HepG2 (cell line): ENCODE measurements around the gene KISS1. TPM values are rescaled to one million over a fixed set of nuclear protein-coding genes. Genes with fewer than 3 reads are reported as not detected.

Experiments used
- ATAC-seq: fragments of 200-7000 bp; cut with Tn5 transposase; 3 replicates; pipeline ENCODE4 v1.9.1; 2020; ENCODE audit warnings: mild to moderate bottlenecking, moderate library complexity
- BruUV-seq: library from RNA; stranded (reverse); fragments of 400-500 nt; replicated peaks from 2 replicates; lab custom pipeline; 2021; lab: Mats Ljungman, UMichigan
- CTCF ChIA-PET: fragments of 300-600 bp; formaldehyde crosslinking; extraction: SDS; loops from one replicate; lab custom pipeline; 2021; ENCODE audit warnings: low total read pairs, inconsistent platforms, low intra/inter-chr PET ratio; lab: Yijun Ruan, JAX
- POLR2A ChIA-PET: fragments of 350-600 bp; sonication (Branson Sonifier 250); formaldehyde crosslinking; loops from one replicate; lab custom pipeline; 2020; ENCODE audit warnings: antibody characterized with exemption, inconsistent platforms; lab: Yijun Ruan, JAX
- DNase-seq: peaks from one replicate; pipeline ENCODE4 v3.0.0-alpha.2; 2015; ENCODE audit warnings: low spot score
- FAIRE-seq: peaks from 3 replicates; lab custom pipeline; 2011; peaks lifted over from hg19 to GRCh38; lab: Jason Lieb, UNC
- H2AFZ ChIP-seq: one replicate; pipeline ENCODE4 v1.6.1; 2011; ENCODE audit warnings: low read length, inconsistent platforms
- H3K27ac ChIP-seq: fragments of 300-600 bp; 3 replicates; pipeline ENCODE4 v1.8.0; 2011; ENCODE audit warnings: mixed run types, mild to moderate bottlenecking, mixed read lengths, low read length, inconsistent platforms; ENCODE audit not compliant: insufficient read depth; ENCODE audit errors: extremely low read length
- H3K27me3 ChIP-seq, 2 experiments: fragments of 200-600 bp in 1 of 2; 2 replicates in 1 of 2; 3 replicates in 1 of 2; pipeline versions ENCODE4 v1.6.0 to v1.8.0; 2011; ENCODE audit warnings: low read length in 2 of 2, mild to moderate bottlenecking in 2 of 2, moderate library complexity in 2 of 2, inconsistent platforms in 1 of 2; ENCODE audit not compliant: insufficient read depth in 2 of 2, control insufficient read depth in 1 of 2
- H3K36me3 ChIP-seq, 2 experiments: fragments of 200-600 bp in 1 of 2; replicated peaks in 1 of 2; 2 replicates in 1 of 2; 3 replicates in 1 of 2; pipeline versions ENCODE4 v1.5.1 to v1.8.0; 2011; ENCODE audit warnings: low read length in 2 of 2, inconsistent platforms in 1 of 2; ENCODE audit not compliant: insufficient read depth in 2 of 2, control insufficient read depth in 1 of 2
- H3K4me1 ChIP-seq: 2 replicates; pipeline ENCODE4 v1.5.1; 2012; ENCODE audit warnings: low read length, inconsistent platforms; ENCODE audit not compliant: insufficient read depth
- H3K4me2 ChIP-seq: 2 replicates; pipeline ENCODE4 v1.6.0; 2011; ENCODE audit warnings: low read depth, low read length, inconsistent platforms
- H3K4me3 ChIP-seq, 3 experiments: fragments of 200-600 bp in 1 of 3; sonication (generic), shearing (Covaris generic) in 1 of 3; replicated peaks in 1 of 3; 2 replicates each; pipeline ENCODE4 v1.5.1; 2011 to 2016; ENCODE audit warnings: low read length in 3 of 3, inconsistent platforms in 2 of 3, low read depth in 2 of 3, mild to moderate bottlenecking in 2 of 3, control low read depth in 1 of 3, mixed read lengths in 1 of 3; ENCODE audit not compliant: insufficient read depth in 1 of 3
- H3K79me2 ChIP-seq: one replicate; pipeline ENCODE4 v1.6.1; 2011; ENCODE audit warnings: low read length, inconsistent platforms; ENCODE audit not compliant: insufficient read depth
- H3K9ac ChIP-seq: 2 replicates; pipeline ENCODE4 v1.6.0; 2011; ENCODE audit warnings: mild to moderate bottlenecking, low read depth, low read length, inconsistent platforms; ENCODE audit not compliant: insufficient read depth
- H3K9me3 ChIP-seq: 2 replicates; pipeline ENCODE4 v1.5.1; 2012; ENCODE audit warnings: mild to moderate bottlenecking, low read length
- H4K20me1 ChIP-seq: 2 replicates; pipeline ENCODE4 v1.6.0; 2011; ENCODE audit warnings: inconsistent platforms, mild to moderate bottlenecking, low read length, moderate library complexity; ENCODE audit not compliant: insufficient read depth
- ATF7-NPFF ChIP-seq: sonication (generic); formaldehyde crosslinking; IDR thresholded peaks from 2 replicates; pipeline ENCODE4 v1.8.1; 2023; ENCODE audit warnings: mild to moderate bottlenecking, low read depth, missing genetic modification reagents, moderate library complexity
- ATM ChIP-seq: fragments of 450-650 bp; IDR thresholded peaks from 2 replicates; pipeline ENCODE4 v1.7.1; 2017; ENCODE audit warnings: mild to moderate bottlenecking, borderline replicate concordance
- GATAD2A ChIP-seq: IDR thresholded peaks from 2 replicates; pipeline ENCODE4 v1.6.1; 2016
- MLX ChIP-seq: IDR thresholded peaks from 2 replicates; pipeline ENCODE4 v1.6.1; 2016
- NCOA5 ChIP-seq: sonication (generic); formaldehyde crosslinking; IDR thresholded peaks from 2 replicates; pipeline ENCODE4 v1.4.0; 2020; ENCODE audit warnings: missing genetic modification reagents
- NR2C2 ChIP-seq: sonication (generic); formaldehyde crosslinking; IDR thresholded peaks from 2 replicates; pipeline ENCODE4 v1.4.0; 2020; ENCODE audit warnings: missing genetic modification reagents, mild to moderate bottlenecking, moderate library complexity, borderline replicate concordance
- NRL ChIP-seq: sonication (generic); formaldehyde crosslinking; IDR thresholded peaks from 2 replicates; pipeline ENCODE4 v1.5.0; 2020; ENCODE audit warnings: missing genetic modification reagents, mild to moderate bottlenecking, moderate library complexity, borderline replicate concordance
- STAT6 ChIP-seq: sonication (generic); formaldehyde crosslinking; IDR thresholded peaks from 2 replicates; pipeline ENCODE4 v1.4.0; 2020; ENCODE audit warnings: missing genetic modification reagents, mild to moderate bottlenecking, borderline replicate concordance
- TARDBP ChIP-seq: sonication (generic); formaldehyde crosslinking; IDR thresholded peaks from 2 replicates; pipeline ENCODE4 v1.8.0; 2022; ENCODE audit warnings: mild to moderate bottlenecking, missing genetic modification reagents
- YY1 ChIP-seq: IDR thresholded peaks from 2 replicates; pipeline ENCODE4 v1.6.1; 2011; ENCODE audit warnings: low read length, low read depth, moderate library complexity, mild to moderate bottlenecking; ENCODE audit not compliant: insufficient read depth, insufficient replicate concordance
- ZBTB25 ChIP-seq: IDR thresholded peaks from 2 replicates; pipeline ENCODE4 v1.6.1; 2018; ENCODE audit warnings: missing genetic modification reagents
- ZEB1 ChIP-seq: IDR thresholded peaks from 2 replicates; pipeline ENCODE4 v1.6.1; 2012; ENCODE audit warnings: mild to moderate bottlenecking, low read depth, inconsistent platforms; ENCODE audit not compliant: insufficient replicate concordance
- ZNF766 ChIP-seq: sonication (generic); formaldehyde crosslinking; IDR thresholded peaks from 2 replicates; pipeline ENCODE4 v1.5.0; 2020; ENCODE audit warnings: missing genetic modification reagents, borderline replicate concordance
- WGBS: methylation state at CpG from one replicate; pipeline ENCODE4 v1.1.6; 2017; ENCODE audit warnings: low lambda C conversion rate; 5-methylcytosine and 5-hydroxymethylcytosine counted together
- in situ Hi-C: cut with HindIII; loops from 2 replicates; pipeline ENCODE4 v1.10.0; 2017; ENCODE audit warnings: low pct_unique_long_range_greater_than_20kb; ENCODE audit not compliant: extremely low pct_ligation_motif_present
- intact Hi-C: fragments of 100-400 bp; cut with micrococcal nuclease; formaldehyde crosslinking; loops from one replicate; pipeline ENCODE4 v1.10.0; 2022; ENCODE audit not compliant: unreplicated experiment
- polyA plus RNA-seq, 8 experiments: library from polyadenylated mRNA; depleted of rRNA in 3 of 8; stranded (reverse) in 7 of 8; unstranded in 1 of 8; fragments of >200 nt; fragmentation: Illumina TruSeq in 4 of 8; extraction: Trizol in 4 of 8; gene quantifications; 2 replicates each; pipeline versions ENCODE4 v1.2.1 to v1.2.3, GENCODE V29; 2011 to 2016; ENCODE audit warnings: low read depth in 4 of 8, missing spikeins in 1 of 8, mixed read lengths in 1 of 8; ENCODE audit not compliant: insufficient read depth in 1 of 8
- total RNA-seq, 5 experiments: library from RNA; depleted of rRNA; stranded (reverse); fragments of >200 nt; fragmentation: Illumina TruSeq; extraction: Trizol; gene quantifications; 2 replicates each; pipeline ENCODE4 v1.2.3, GENCODE V29; 2016; ENCODE audit warnings: low read depth in 1 of 5

The KISS1 gene
- total and polyA plus RNA-seq, 2 of the 13 experiments (the other 11 are each of a cell fraction or from before 2014, with no cell fraction given): 0.24 to 0.80 TPM

- no peak for TF ChIP-seq ATF7-NPFF
- no peak for TF ChIP-seq ZEB1
- 0 out of 2 replicates have a peak, but pooled peaks have one; percentile 37 for TF ChIP-seq TARDBP (CRISPR knock-in tag)
- TF ChIP-seq NR2C2 (CRISPR knock-in tag): peak; percentile 44; the same call in 1 of the 2 replicates
- TF ChIP-seq NRL (CRISPR knock-in tag): no peak
- peak; percentile 54 for TF ChIP-seq GATAD2A (CRISPR knock-in tag)
- no peak for TF ChIP-seq NCOA5
- peak; percentile 48 for TF ChIP-seq YY1
- TF ChIP-seq MLX (CRISPR knock-in tag): peak; percentile 34; the same call in 1 of the 2 replicates
These were observed 54.0 kb downstream of the KISS1 start (continued) for GRCh38 chr1:204142032-204142974.

GRCh38 chr1:204141131-204141530 lies 55.2 kb downstream of the KISS1 start:
- CTCF ChIA-PET: no interaction called here

More at GRCh38 chr1:204141131-204141530, 55.2 kb downstream of the KISS1 start:
- BruUV-seq: no TSS peak
- FAIRE-seq (no peak), ATAC-seq (no peak), DNase-seq (no peak)
- Histone ChIP-seq H3K9ac (no peak overlapping the region), H3K27ac (no peak overlapping the region), H3K4me1 (peaks cover 47% of the 10 kb centered on the region), H2AFZ (no peak overlapping the region), H3K9me3 (no peaks in the 10 kb centered on the region), H4K20me1 (no peaks in the 10 kb centered on the region), H3K4me2 (no peak overlapping the region), H3K27me3 (no peaks in the 10 kb centered on the region), H3K36me3 (peaks cover 4 to 6% of the 10 kb centered on the region in 2 experiments; a peak in 2 of 5 replicates), H3K4me3 (no peak overlapping the region), H3K79me2 (no peaks in the 10 kb centered on the region)
- intact Hi-C loops (loop anchor here (10.0 kb wide), 1 partner anchor 364 kb away; no protein-coding TSS in a partner anchor), in situ Hi-C loops (no loop called here)
- no peak for TF ChIP-seq ZBTB25 (CRISPR knock-in tag)
- TF ChIP-seq STAT6 (CRISPR knock-in tag): no peak
- no peak for TF ChIP-seq ZNF766
- no peak for TF ChIP-seq ATM
- POLR2A ChIA-PET: interaction anchor here (1.2 kb wide), 1 partner anchor 73 kb away, joined by 3 read pairs; the partner anchor contains the start of gene GOLT1A
- 100% methylated on average over 2 of the region's 3 CpGs for WGBS
